Body of pancreas (tissue), 4 donors: ENCODE results near the gene DTWD2.

Experiments
- POLR2A ChIP-seq, 3 donors: fragments of 450-650 bp; IDR thresholded peaks; one replicate each; pipeline ENCODE4 v1.6.1; 2016; ENCODE audit warnings: antibody characterized with exemption in 3 of 3, mild to moderate bottlenecking in 2 of 3
- TF ChIP-seq, protein P1 (sequence below), 7 experiments: fragments of 450-650 bp in 4 of 7; fragments of 200-600 bp in 3 of 7; sonication (generic) in 3 of 7; IDR thresholded peaks; one replicate each; pipeline ENCODE4 v1.5.1; 2016 to 2019; ENCODE audit warnings: antibody characterized with exemption in 7 of 7

DNA sequence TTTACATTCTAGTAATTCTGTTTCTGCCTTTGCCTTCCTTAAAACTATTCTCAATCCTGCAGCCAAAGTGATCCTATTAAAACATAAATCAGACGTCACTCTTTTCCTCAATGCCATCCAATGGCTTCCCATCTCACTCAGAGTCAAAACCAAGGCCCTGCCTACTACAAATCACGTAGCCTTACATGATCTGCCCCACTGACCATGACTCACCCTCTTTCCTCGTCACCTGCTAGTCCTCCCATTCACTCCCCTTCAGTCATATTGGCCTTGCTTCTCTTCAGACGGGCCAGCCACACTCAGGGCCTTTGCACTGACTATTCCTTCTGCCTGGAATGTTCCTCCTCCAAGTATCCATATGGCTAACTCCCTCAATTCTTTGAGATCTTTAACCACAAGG lies 43.6 kb upstream of the DTWD2 start:
- TF ChIP-seq, protein P1, sequence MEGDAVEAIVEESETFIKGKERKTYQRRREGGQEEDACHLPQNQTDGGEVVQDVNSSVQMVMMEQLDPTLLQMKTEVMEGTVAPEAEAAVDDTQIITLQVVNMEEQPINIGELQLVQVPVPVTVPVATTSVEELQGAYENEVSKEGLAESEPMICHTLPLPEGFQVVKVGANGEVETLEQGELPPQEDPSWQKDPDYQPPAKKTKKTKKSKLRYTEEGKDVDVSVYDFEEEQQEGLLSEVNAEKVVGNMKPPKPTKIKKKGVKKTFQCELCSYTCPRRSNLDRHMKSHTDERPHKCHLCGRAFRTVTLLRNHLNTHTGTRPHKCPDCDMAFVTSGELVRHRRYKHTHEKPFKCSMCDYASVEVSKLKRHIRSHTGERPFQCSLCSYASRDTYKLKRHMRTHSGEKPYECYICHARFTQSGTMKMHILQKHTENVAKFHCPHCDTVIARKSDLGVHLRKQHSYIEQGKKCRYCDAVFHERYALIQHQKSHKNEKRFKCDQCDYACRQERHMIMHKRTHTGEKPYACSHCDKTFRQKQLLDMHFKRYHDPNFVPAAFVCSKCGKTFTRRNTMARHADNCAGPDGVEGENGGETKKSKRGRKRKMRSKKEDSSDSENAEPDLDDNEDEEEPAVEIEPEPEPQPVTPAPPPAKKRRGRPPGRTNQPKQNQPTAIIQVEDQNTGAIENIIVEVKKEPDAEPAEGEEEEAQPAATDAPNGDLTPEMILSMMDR (IDR thresholded peaks at IDR 0.05), result no peak
- TF ChIP-seq POLR2A (IDR thresholded peaks at IDR 0.05), result no peak
